GM10266 (cell line): ENCODE data around the gene ASB13.

Experiments used
- DNase-seq: peaks from one replicate; pipeline ENCODE4 v3.0.0; 2012; ENCODE audit errors: extremely low spot score
- CTCF ChIP-seq: IDR thresholded peaks from 2 replicates; pipeline ENCODE4 v1.5.1; 2012; ENCODE audit warnings: mild to moderate bottlenecking, low read depth; ENCODE audit not compliant: control insufficient read depth, insufficient read depth; ENCODE audit errors: missing control alignments

ASB13 gene

GRCh38 chr10:5652746-5653145, 13.6 kb downstream of the ASB13 start:
- DNase-seq: no peak
- TF ChIP-seq CTCF: no peak

- TF ChIP-seq CTCF: no peak
- no peak for DNase-seq
Observed at GRCh38 chr10:5651388-5651764, 15.0 kb downstream of the ASB13 start.

GRCh38 chr10:5650664-5651387, 15.6 kb downstream of the ASB13 start:
- no peak for DNase-seq
- no peak for TF ChIP-seq CTCF

- DNase-seq: no peak
- no peak for TF ChIP-seq CTCF
Observed at GRCh38 chr10:5649746-5650145, 16.6 kb downstream of the ASB13 start.

- no peak for TF ChIP-seq CTCF
- no peak for DNase-seq
Observed at GRCh38 chr10:5648494-5649457, 17.6 kb downstream of the ASB13 start.

- no peak for DNase-seq
- TF ChIP-seq CTCF: no peak
Observed at GRCh38 chr10:5647507-5648240, 18.7 kb downstream of the ASB13 start.
